Renal cortex interstitium (tissue), 11 donors: Measurements from ENCODE around the gene SPCS1. TPM values are rescaled to one million over a fixed set of nuclear protein-coding genes. Genes with fewer than 3 reads are reported as not detected.

Experiments
- DNase-seq, 11 donors: peaks; one replicate each; pipeline ENCODE4 v3.0.0-alpha.2; 2013; ENCODE audit warnings: low read depth in 9 of 11, low spot score in 4 of 11; ENCODE audit errors: extremely low read depth in 1 of 11
- polyA plus RNA-seq, 3 donors: library from polyadenylated mRNA; unstranded; fragments of 120-200 nt; gene quantifications; one replicate each; pipeline ENCODE4 v1.2.1, GENCODE V29; 2013; ENCODE audit not compliant: insufficient read length in 3 of 3

Gene SPCS1
- polyA plus RNA-seq, 3 donors: 148 to 176 (median 164) TPM

- DNase-seq: peak; percentile 88 to 95 (median 93)
Measured at GRCh38 chr3:52685709-52686691, 19.9 kb upstream of the SPCS1 start, which contains the start of the genes GNL3 and PBRM1. Gene GNL3, plus strand, starts transcription at chr3:52686032. Its CDS starts 61 bp downstream, at chr3:52686093. Gene PBRM1, minus strand, starts transcription at chr3:52685913.

DNA sequence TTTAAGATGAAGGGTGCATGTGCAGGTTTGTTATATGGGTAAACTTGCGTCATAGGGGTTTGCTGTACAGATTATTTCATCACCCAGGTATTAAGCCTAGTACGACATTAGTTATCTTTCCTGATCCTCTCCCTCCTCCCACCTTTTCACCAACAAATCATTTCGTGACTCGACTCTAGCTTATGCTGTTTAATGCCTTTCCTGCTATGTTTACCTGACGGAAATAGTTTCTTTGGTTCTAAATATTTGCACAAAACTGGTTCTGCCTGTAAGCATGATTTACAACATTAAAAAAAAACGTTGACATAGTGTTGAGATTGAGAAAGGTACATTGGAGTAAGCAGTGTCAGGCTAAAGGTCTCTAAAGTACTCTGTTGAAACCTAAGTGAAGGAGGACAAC is 17.6 kb upstream of the SPCS1 start:
- no peak for DNase-seq

DNA sequence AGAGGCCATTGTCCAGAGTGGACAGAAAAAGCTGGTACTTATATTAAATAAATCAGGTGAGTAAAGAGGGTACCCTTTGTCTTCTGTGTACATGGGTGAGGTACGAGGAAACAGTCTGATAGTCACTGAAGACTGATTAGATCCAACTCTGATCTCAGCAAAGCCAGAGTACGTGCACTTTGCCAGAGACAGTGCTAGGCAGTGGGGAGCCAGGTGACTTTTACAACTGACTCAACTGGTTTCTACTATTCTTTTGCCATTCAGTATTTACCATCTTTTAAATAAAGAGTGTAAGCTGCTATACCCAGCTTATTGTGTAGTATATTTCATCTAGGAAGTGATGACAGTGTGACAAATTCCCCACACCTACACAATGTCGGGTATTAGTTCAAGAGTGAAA is 16.8 kb upstream of the SPCS1 start:
- DNase-seq: no peak

DNA sequence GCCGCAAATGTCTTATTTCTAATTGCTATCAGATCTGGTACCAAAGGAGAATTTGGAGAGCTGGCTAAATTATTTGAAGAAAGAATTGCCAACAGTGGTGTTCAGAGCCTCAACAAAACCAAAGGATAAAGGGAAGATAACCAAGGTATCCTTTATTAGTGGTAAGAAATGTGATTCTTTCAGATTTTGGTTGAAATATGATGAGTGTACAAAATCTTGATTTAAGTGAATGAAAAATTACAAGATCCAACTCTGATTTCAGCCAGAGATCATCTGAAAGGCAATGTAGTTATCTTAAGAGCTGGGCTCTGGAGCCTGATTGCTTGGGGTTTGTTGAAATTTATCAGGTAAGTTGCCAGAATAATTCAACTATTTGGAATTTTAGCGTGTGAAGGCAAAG is 15.3 kb upstream of the SPCS1 start:
- DNase-seq: no peak

GRCh38 chr3:52693071-52693470 is 12.8 kb upstream of the SPCS1 start:
- DNase-seq: no peak

GRCh38 chr3:52694528-52695189 is 11.2 kb upstream of the SPCS1 start:
- DNase-seq: no peak

DNA sequence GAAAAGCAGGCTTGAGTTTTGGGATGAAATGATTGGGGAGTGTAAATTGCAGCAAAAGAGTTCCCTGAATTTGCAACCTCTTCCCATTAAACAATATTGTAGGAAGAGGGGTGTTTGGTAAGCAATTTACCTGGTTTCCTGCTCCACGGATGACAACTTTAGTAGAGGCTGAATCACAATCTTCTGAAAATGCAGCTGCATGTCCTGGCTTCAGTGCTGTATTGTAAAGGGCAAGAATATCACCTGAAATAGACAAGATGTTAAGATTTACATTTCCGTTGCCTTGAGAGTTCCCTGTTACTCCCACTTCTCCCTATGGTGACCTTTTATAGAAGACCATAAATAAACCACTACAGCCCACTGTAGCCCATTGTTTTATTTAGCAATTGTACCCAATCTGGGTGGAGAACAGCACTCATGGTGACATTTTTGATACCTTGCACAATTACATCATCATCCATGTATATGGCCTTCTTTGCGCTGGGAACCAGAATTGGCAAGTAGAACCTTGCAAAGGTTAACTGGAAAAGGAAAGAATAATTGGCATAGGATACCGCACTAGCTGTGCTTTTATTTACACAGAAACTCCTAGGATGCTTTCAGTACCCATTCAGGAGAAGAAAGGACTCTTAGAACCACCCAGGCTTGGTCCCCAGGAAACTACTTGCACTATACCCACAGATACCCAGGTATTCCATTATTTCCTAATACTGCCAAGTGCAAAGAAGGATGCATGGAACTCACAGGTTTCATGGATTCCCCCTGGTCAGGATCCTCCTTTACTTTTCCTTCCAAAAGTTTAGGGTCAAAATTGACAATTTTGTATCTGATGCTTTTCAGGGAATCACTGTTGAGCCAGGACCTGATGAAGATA is 9.9 kb upstream of the SPCS1 start:
- no peak for DNase-seq

GRCh38 chr3:52696830-52697631 is 8.9 kb upstream of the SPCS1 start:
- DNase-seq: no peak

- DNase-seq: no peak
Measured at GRCh38 chr3:52697632-52697965, 8.3 kb upstream of the SPCS1 start.

DNA sequence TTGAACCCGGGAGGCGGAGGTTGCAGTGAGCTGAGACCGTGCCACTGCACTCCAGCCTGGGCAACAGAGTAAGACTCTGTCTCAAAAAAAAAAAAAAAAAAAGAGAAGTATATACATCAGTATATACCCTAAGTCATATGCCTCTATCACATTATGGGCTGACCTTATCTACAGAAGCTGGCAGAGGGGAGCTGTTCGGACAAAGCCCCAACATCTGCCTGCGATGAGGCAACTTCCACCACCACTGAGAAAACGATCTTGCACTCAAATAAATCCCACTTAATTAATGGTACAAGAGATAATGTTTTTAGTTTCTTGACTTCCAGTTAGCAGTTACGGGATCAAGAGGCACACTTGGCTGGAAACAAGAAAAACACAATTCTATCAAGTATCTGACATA is 2.6 kb upstream of the SPCS1 start:
- no peak for DNase-seq

- peak in 1 of 11 donors; percentile 10 for DNase-seq
Measured at GRCh38 chr3:52704611-52705437, 1.1 kb upstream of the SPCS1 start.

DNA sequence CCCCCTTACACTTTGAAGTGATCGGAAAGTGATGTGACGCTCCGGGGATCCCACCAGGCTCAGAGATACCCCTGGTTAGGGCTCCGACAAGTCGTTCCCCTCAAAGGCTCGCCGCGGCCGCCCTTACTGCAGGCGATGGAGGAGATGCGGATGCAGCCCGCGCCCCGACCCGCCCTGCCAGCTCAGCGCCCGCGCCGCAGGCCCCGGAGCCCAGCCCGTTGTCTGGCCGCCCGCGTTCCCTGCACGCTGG is 543 bp upstream of the SPCS1 start:
- DNase-seq: no peak

GRCh38 chr3:52707585-52707984 is 1.7 kb downstream of the SPCS1 start:
- DNase-seq: no peak

- DNase-seq: no peak
Measured at GRCh38 chr3:52710512-52710911, 4.6 kb downstream of the SPCS1 start.

GRCh38 chr3:52712291-52713212 is 6.6 kb downstream of the SPCS1 start:
- DNase-seq: no peak

- DNase-seq: peak in 1 of 11 donors; percentile 16
Measured at GRCh38 chr3:52714335-52715302, 8.7 kb downstream of the SPCS1 start.
